Fibroblast of lung (primary cell): ENCODE results near the gene ABCG5. TPM values are rescaled to one million over a fixed set of nuclear protein-coding genes. Genes with fewer than 3 reads are reported as not detected.

Source experiments
- DNase-seq, 2 donors: peaks; one replicate each; pipeline versions ENCODE4 v3.0.0 to v3.0.0-alpha.2; 2010; ENCODE audit warnings: low read depth in 2 of 2
- H2AFZ ChIP-seq: 2 replicates; pipeline ENCODE4 v1.5.1; 2012; ENCODE audit warnings: low read length, control low read depth, inconsistent platforms
- H3K27ac ChIP-seq: 2 replicates; pipeline ENCODE4 v1.5.1; 2011; ENCODE audit warnings: low read length, control low read depth; ENCODE audit not compliant: insufficient read depth
- H3K27me3 ChIP-seq: 2 replicates; pipeline ENCODE4 v1.5.1; 2011; ENCODE audit warnings: mild to moderate bottlenecking, low read length; ENCODE audit not compliant: control insufficient read depth, insufficient read depth
- H3K36me3 ChIP-seq: 2 replicates; pipeline ENCODE4 v1.5.1; 2011; ENCODE audit warnings: low read length; ENCODE audit not compliant: control insufficient read depth, insufficient read depth
- H3K4me1 ChIP-seq: 2 replicates; pipeline ENCODE4 v1.5.1; 2011; ENCODE audit warnings: low read length; ENCODE audit not compliant: control insufficient read depth, insufficient read depth; ENCODE audit errors: extremely low read depth
- H3K4me2 ChIP-seq: 2 replicates; pipeline ENCODE4 v1.5.1; 2011; ENCODE audit warnings: low read length, control low read depth; ENCODE audit not compliant: insufficient read depth; ENCODE audit errors: extremely low read depth
- H3K4me3 ChIP-seq, 4 experiments: fragments of 200-600 bp in 1 of 4; sonication (generic) in 1 of 4; replicated peaks in 1 of 4; 2 replicates each; pipeline ENCODE4 v1.5.1; 2011 to 2016; ENCODE audit warnings: low read length in 4 of 4, low read depth in 3 of 4, mild to moderate bottlenecking in 3 of 4, control low read depth in 2 of 4, inconsistent platforms in 1 of 4, mixed read lengths in 1 of 4; ENCODE audit not compliant: insufficient read depth in 1 of 4; ENCODE audit errors: control extremely low read depth in 1 of 4
- H3K79me2 ChIP-seq: 2 replicates; pipeline ENCODE4 v1.5.1; 2012; ENCODE audit warnings: mild to moderate bottlenecking, low read length, inconsistent platforms; ENCODE audit not compliant: control insufficient read depth, insufficient read depth
- H3K9ac ChIP-seq: 2 replicates; pipeline ENCODE4 v1.5.1; 2011; ENCODE audit warnings: mild to moderate bottlenecking, low read length, control low read depth; ENCODE audit not compliant: insufficient read depth
- H3K9me3 ChIP-seq: 2 replicates; pipeline ENCODE4 v1.5.1; 2012; ENCODE audit warnings: low read depth, low read length; ENCODE audit not compliant: control insufficient read depth, insufficient read depth
- H4K20me1 ChIP-seq: 2 replicates; pipeline ENCODE4 v1.5.1; 2011; ENCODE audit warnings: low read length; ENCODE audit not compliant: control insufficient read depth, insufficient read depth; ENCODE audit errors: extremely low read depth
- EZH2 ChIP-seq: IDR thresholded peaks from 2 replicates; pipeline ENCODE4 v1.5.1; 2012; ENCODE audit warnings: low read length, control low read depth, mild to moderate bottlenecking; ENCODE audit errors: missing control alignments
- polyA plus RNA-seq, 2 donors: library from polyadenylated mRNA; depleted of rRNA in 1 of 2; stranded (reverse) in 1 of 2; unstranded in 1 of 2; fragments of >200 nt; gene quantifications; 2 replicates each; pipeline ENCODE4 v1.2.1, GENCODE V29; 2011 to 2012; ENCODE audit warnings: missing spikeins in 1 of 2
- total RNA-seq: library from RNA; depleted of rRNA; stranded (reverse); fragments of >200 nt; gene quantifications from 2 replicates; pipeline ENCODE4 v1.2.1, GENCODE V29; 2014
- TF ChIP-seq, protein P1 (sequence below), 2 donors: IDR thresholded peaks in 1 of 2; conservative IDR thresholded peaks in 1 of 2; 1 replicate in 1 of 2; 2 replicates in 1 of 2; pipeline ENCODE4 v1.5.1; 2011 to 2012; ENCODE audit warnings: low read length in 2 of 2, control low read depth in 1 of 2, inconsistent platforms in 1 of 2, low read depth in 1 of 2, mild to moderate bottlenecking in 1 of 2

The ABCG5 gene
- total and polyA plus RNA-seq, 2 donors (not counting 1 experiment from before 2014, with no cell fraction given): not detected

DNA sequence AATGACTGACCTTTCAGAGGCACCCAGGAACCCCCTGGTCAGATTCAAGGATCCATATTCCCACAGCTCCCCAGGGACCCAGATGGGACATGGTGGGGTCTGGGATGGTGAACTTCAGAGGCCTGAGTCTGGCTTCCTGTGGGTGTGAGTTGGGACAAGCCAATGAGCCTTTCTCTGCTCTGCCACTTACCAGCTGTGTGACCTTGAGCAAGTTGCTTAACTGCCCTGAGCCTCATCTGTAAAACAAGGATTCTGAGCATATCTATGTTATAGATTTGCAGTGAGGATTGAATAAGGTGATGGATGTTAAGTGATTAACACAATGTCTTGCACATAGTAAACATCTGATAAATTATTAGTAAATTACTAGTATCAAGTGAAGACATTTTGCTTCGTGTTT is 6.5 kb upstream of the ABCG5 start:
- Histone ChIP-seq H3K4me2 (no peak overlapping the region), H3K79me2 (no peaks in the 10 kb centered on the region), H3K27me3 (peaks cover 24% of the 10 kb centered on the region)

DNA sequence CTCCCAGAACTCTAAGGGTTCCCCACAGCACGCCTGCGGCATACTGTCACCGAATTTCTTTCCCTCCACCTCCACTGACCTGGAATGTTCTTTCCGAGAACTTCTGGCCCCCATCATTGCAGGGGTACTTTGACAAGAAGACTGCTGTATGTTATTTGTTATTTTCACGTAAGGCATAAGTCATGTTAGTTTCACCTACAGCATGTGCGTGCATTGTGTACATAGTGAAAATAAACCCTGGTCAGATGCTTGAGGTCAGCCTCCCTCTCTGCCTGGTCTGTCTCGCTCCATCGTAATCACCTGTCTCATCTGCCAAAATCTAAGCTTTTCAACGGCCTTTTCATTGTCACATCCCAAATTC is 4.2 kb upstream of the ABCG5 start:
- Histone ChIP-seq H3K9me3 (no peaks in the 10 kb centered on the region), H3K4me1 (no peaks in the 10 kb centered on the region), H3K79me2 (no peaks in the 10 kb centered on the region), H3K27ac (no peak overlapping the region), H3K27me3 (peaks cover 24% of the 10 kb centered on the region), H2AFZ (no peak overlapping the region), H3K4me2 (no peak overlapping the region), H3K9ac (no peak overlapping the region), H3K4me3 (no peak overlapping the region), H3K36me3 (no peaks in the 10 kb centered on the region), H4K20me1 (no peaks in the 10 kb centered on the region)
- TF ChIP-seq, protein P1, sequence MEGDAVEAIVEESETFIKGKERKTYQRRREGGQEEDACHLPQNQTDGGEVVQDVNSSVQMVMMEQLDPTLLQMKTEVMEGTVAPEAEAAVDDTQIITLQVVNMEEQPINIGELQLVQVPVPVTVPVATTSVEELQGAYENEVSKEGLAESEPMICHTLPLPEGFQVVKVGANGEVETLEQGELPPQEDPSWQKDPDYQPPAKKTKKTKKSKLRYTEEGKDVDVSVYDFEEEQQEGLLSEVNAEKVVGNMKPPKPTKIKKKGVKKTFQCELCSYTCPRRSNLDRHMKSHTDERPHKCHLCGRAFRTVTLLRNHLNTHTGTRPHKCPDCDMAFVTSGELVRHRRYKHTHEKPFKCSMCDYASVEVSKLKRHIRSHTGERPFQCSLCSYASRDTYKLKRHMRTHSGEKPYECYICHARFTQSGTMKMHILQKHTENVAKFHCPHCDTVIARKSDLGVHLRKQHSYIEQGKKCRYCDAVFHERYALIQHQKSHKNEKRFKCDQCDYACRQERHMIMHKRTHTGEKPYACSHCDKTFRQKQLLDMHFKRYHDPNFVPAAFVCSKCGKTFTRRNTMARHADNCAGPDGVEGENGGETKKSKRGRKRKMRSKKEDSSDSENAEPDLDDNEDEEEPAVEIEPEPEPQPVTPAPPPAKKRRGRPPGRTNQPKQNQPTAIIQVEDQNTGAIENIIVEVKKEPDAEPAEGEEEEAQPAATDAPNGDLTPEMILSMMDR (conservative IDR thresholded peaks at IDR 0.05 in 1 of 2, IDR thresholded peaks at IDR 0.05 in 1 of 2; ENCODE audit: low read depth in 1 of 2, low read length in 2 of 2): no peak
- TF ChIP-seq EZH2: no peak
- no peak for DNase-seq

More for the DNA sequence above, 6.5 kb upstream of the ABCG5 start:
- Histone ChIP-seq H4K20me1 (no peaks in the 10 kb centered on the region), H3K4me1 (no peaks in the 10 kb centered on the region), H3K9me3 (no peaks in the 10 kb centered on the region), H2AFZ (no peak overlapping the region), H3K9ac (no peak overlapping the region), H3K4me3 (no peak overlapping the region), H3K36me3 (no peaks in the 10 kb centered on the region), H3K27ac (no peak overlapping the region)
- no peak for TF ChIP-seq EZH2
- TF ChIP-seq, protein P1 (conservative IDR thresholded peaks at IDR 0.05 in 1 of 2, IDR thresholded peaks at IDR 0.05 in 1 of 2; ENCODE audit: low read depth in 1 of 2, low read length in 2 of 2): no peak
- no peak for DNase-seq

DNA sequence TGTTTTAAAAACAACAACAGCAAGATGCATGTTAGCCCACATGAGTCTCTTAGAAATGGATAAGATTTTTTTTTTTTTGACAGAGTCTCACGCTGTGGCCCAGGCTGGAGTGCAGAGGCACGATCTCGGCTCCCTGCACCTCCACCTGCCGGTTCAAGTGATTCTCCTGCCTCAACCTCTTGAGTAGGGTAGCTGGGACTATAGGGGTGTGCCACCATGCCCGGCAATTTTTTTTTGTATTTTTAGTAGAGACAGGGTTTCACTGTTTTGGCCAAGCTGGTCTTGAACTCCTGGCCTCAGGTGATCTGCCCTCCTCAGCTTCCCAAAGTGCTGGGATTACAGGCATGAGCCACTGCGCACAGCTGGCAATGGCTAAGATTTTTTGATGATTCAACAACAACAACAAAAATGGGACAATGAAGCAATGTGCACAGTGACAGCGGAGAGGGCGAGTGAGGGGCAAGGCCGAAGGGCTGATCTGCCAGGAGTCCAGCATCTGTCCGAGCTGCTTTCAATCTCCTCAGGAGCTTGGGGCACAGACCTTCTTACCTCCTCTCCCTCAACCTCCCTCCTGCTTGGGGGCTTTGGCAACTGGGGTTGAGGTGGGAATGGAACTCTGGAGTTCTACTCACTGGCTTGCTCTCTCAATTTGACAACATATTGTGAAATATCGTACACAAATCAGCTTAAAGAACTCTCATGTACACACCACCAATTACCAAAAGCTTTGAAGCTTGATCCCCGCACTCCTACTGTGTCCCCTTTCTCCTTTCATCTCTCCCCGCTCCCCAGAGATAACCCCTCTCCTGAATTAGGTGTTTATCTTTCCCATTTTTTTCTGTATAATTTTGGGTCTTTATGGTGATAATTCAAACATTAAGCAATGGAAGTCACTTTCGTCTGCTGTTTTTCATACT is 3.6 kb upstream of the ABCG5 start:
- Histone ChIP-seq H3K9me3 (no peaks in the 10 kb centered on the region), H3K79me2 (no peaks in the 10 kb centered on the region), H3K4me2 (no peak overlapping the region), H4K20me1 (no peaks in the 10 kb centered on the region), H3K36me3 (no peaks in the 10 kb centered on the region), H3K4me1 (no peaks in the 10 kb centered on the region), H3K4me3 (no peak overlapping the region), H3K27ac (no peak overlapping the region), H3K27me3 (peaks cover 24% of the 10 kb centered on the region), H3K9ac (no peak overlapping the region), H2AFZ (no peak overlapping the region)
- no peak for DNase-seq
- TF ChIP-seq EZH2: no peak
- TF ChIP-seq, protein P1 (conservative IDR thresholded peaks at IDR 0.05 in 1 of 2, IDR thresholded peaks at IDR 0.05 in 1 of 2; ENCODE audit: low read depth in 1 of 2, low read length in 2 of 2): no peak
